Measurements from ENCODE around the gene GRIN3B.
A peak's percentile ranks its signal among the peaks of the same experiment; 100 is the strongest.

The GRIN3B gene

DNA sequence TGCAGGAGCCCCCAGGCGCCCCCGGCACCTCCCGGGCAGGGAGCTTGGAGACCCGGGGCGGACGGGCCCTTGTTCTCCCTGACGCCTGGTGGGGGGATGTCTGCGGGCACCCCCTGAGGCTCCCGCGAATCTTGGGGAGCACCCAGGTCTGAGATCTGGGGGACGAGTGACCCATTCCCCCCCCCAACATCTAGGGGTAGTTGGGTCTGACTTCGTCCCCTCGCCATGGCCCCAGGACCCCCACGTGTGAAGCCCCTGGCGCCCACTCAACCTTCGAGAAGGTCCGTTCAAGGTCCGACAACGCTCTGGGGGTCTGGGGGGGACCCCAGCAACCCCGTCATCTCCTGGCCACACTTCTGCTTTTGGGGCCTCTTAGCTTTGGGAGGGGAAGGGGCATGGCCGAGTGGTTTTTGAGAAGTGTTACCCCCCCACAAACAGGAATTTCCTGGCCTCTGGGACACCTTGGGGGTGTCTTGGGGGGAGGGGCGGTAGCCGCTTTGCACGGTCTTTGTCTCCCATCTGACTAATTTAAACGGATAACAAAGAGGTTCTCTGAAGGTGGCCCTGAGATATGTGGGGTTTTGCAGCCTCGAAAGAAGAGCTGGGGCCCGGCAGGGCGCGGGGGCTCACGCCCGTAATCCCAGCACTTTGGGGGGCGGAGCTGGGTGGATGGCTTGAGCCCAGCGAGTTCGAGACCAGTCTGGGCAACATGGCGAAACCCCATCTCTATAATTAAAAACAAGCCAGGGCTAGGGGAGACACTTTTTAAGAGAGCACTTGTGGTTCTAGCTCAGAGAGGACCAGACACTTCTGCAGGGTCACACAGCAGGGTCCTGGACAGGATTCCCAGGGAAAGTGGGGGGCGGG, 26.8 kb downstream of the GRIN3B start:
- in situ Hi-C loops (cut with HindIII; ENCODE audit: low sequenced_read_pairs), result no loop called here
- DNase-seq (ENCODE audit: low read depth), result no peak
- H3K4me3 ChIP-seq (ENCODE audit: low read depth, low read length), result peak overlapping the region; percentile 100
- no peak for TF ChIP-seq CTCF (IDR thresholded peaks at IDR 0.05; ENCODE audit: low read depth, low read length, missing control alignments)

DNA sequence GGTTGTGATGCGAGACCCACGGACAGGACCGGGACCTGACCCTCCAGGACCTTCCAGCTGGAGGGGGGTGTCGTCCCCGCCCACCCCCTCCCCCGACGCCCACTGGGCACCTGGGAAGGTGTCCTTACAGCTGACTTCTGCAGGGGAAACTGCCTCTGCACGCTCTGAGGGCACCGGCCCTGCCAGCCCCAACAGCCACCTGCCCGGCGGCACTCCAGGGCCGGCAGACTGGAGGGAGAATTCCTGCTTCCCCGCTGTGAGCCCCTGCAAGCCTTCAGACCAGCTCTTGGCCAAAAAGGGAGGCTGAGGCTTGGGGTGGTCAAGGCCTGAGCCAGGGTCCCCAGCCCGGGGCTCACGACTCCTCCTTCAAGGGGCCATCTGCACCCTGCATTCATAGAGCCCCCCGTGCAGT, 27.4 kb downstream of the GRIN3B start:
- TF ChIP-seq CTCF (IDR thresholded peaks at IDR 0.05; ENCODE audit: low read depth, low read length, missing control alignments), result no peak
- H3K4me3 ChIP-seq (ENCODE audit: low read depth, low read length), result peak overlapping the region; percentile 100
- in situ Hi-C loops (cut with HindIII; ENCODE audit: low sequenced_read_pairs), result no loop called here
- no peak for DNase-seq (ENCODE audit: low read depth)

- peak; percentile 97 for DNase-seq (ENCODE audit: low read depth)
- TF ChIP-seq CTCF (IDR thresholded peaks at IDR 0.05; ENCODE audit: low read depth, low read length, missing control alignments), result no peak
- in situ Hi-C loops (cut with HindIII; ENCODE audit: low sequenced_read_pairs), result no loop called here
- H3K4me3 ChIP-seq (ENCODE audit: low read depth, low read length), result peak overlapping the region; percentile 100
Observed at GRCh38 chr19:1028062-1028926, 28.1 kb downstream of the GRIN3B start.

- in situ Hi-C loops (cut with HindIII; ENCODE audit: low sequenced_read_pairs), result no loop called here
- DNase-seq (ENCODE audit: low read depth), result no peak
- no peak for TF ChIP-seq CTCF (IDR thresholded peaks at IDR 0.05; ENCODE audit: low read depth, low read length, missing control alignments)
- H3K4me3 ChIP-seq (ENCODE audit: low read depth, low read length), result no peak overlapping the region
Observed at GRCh38 chr19:1032264-1032867, 32.1 kb downstream of the GRIN3B start.

DNA sequence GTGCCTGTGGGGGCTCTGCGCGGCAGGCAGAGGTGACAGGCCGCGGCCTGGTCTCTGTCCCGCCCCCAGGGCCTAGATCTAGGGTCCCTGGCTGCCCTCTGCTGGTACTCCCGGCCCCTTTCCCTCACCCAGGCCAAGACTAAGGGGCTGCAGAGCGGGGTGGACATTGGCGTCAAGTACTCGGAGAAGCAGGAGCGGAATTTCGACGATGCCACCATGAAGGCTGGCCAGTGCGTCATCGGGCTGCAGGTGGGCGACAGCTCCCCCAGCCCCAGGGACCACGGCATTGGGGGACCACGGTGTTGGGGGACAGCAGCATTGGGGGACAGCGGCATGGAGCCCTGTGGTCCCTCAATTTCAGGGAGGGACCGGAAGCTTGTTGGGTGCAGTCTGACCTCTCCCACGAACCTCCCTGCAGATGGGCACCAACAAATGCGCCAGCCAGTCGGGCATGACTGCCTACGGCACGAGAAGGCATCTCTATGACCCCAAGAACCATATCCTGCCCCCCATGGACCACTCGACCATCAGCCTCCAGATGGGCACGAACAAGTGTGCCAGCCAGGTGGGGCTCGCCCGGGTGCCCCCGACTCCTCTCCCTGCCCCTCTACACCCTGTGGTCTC, 35.9 kb downstream of the GRIN3B start:
- no peak for DNase-seq (ENCODE audit: low read depth)
- no peak overlapping the region for H3K4me3 ChIP-seq (ENCODE audit: low read depth, low read length)
- TF ChIP-seq CTCF (IDR thresholded peaks at IDR 0.05; ENCODE audit: low read depth, low read length, missing control alignments), result peak; percentile 16
- in situ Hi-C loops (cut with HindIII; ENCODE audit: low sequenced_read_pairs), result no loop called here

- no peak for DNase-seq (ENCODE audit: low read depth)
- no peak for TF ChIP-seq CTCF (IDR thresholded peaks at IDR 0.05; ENCODE audit: low read depth, low read length, missing control alignments)
- in situ Hi-C loops (cut with HindIII; ENCODE audit: low sequenced_read_pairs), result no loop called here
- H3K4me3 ChIP-seq (ENCODE audit: low read depth, low read length), result no peak overlapping the region
Observed at GRCh38 chr19:1037621-1038064, 37.4 kb downstream of the GRIN3B start.

Measured in astrocyte of the cerebellum (primary cell).